Testis (tissue), 3 donors: Measurements from ENCODE around the gene PXDN. TPM values are rescaled to one million over a fixed set of nuclear protein-coding genes. Genes with fewer than 3 reads are reported as not detected.

ENCODE experiments used
- DNase-seq: peaks from one replicate; pipeline ENCODE4 v3.0.0-alpha.2; 2019
- H3K27ac ChIP-seq, 2 donors: fragments of 200-600 bp; sonication (generic); one replicate each; pipeline ENCODE4 v1.5.1; 2019
- H3K27me3 ChIP-seq: fragments of 200-600 bp; sonication (generic); one replicate; pipeline ENCODE4 v1.5.1; 2019
- H3K36me3 ChIP-seq: fragments of 200-600 bp; sonication (generic); one replicate; pipeline ENCODE4 v1.5.1; 2017; ENCODE audit warnings: low read depth; ENCODE audit errors: missing control alignments
- H3K4me1 ChIP-seq: fragments of 200-600 bp; sonication (generic); one replicate; pipeline ENCODE4 v1.5.1; 2019
- H3K4me3 ChIP-seq, 2 donors: fragments of 200-600 bp; sonication (generic); one replicate each; pipeline ENCODE4 v1.5.1; 2017 to 2019
- H3K9me3 ChIP-seq: fragments of 200-600 bp; sonication (generic); one replicate; pipeline ENCODE4 v1.5.1; 2017
- POLR2A ChIP-seq: fragments of 450-650 bp; IDR thresholded peaks from one replicate; pipeline ENCODE4 v1.6.1; 2017; ENCODE audit warnings: antibody characterized with exemption, mild to moderate bottlenecking, moderate library complexity
- WGBS, 2 donors: methylation state at CpG; one replicate each; pipeline ENCODE4 v1.1.5; 2018; 5-methylcytosine and 5-hydroxymethylcytosine counted together
- intact Hi-C: fragments of 100-400 bp; cut with DNase I; formaldehyde crosslinking; loops from one replicate; pipeline ENCODE4 v1.15.1; 2023; ENCODE audit warnings: low total_unique reads
- polyA plus RNA-seq: library from polyadenylated mRNA; stranded (reverse); fragments of 350-450 nt; fragmentation: Illumina TruSeq; extraction: RNeasy Lipid Tissue Mini Kit (QIAGEN cat#74804); gene quantifications from one replicate; pipeline ENCODE4 v1.2.3, GENCODE V29; 2014; ENCODE audit warnings: low read depth, low replicate concordance; ENCODE audit not compliant: insufficient read depth
- total RNA-seq, 2 donors: library from RNA; depleted of rRNA; stranded (reverse); fragments of >200 nt; gene quantifications; one replicate each; pipeline ENCODE4 v1.2.3, GENCODE V29; 2016
- TF ChIP-seq, protein P1 (sequence below), 3 experiments: fragments of 450-650 bp in 2 of 3; fragments of 200-600 bp in 1 of 3; sonication (generic) in 1 of 3; IDR thresholded peaks; one replicate each; pipeline ENCODE4 v1.5.1; 2016 to 2019; ENCODE audit warnings: antibody characterized with exemption in 3 of 3, mild to moderate bottlenecking in 2 of 3, moderate library complexity in 1 of 3

The PXDN gene
- total and polyA plus RNA-seq, 3 donors from 2014 or later, result 26.7 to 41.8 (median 33.8) TPM

DNA sequence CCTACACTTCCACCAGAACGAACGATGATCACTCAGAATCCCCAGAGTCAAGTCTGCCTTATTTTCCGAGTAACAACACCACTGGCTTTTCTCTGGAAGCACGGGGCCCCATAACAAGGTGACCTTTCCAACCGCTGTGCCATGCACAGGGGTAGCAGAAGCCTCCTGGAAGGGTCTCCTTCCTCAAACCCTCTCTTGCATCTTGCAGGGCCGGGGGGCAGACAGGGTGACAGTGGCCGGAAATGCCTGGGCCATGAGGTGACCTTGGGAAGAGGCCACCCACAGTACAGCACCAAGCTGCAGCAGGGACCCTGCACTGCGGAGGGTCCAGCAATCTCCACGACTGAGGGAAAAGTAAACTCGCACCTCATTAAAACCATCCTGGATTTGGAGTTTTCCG, 108.5 kb downstream of the PXDN start:
- Histone ChIP-seq H3K4me3 (no peak overlapping the region), H3K27ac (no peak overlapping the region), H3K27me3 (no peaks in the 10 kb centered on the region), H3K36me3 (no peaks in the 10 kb centered on the region), H3K4me1 (no peaks in the 10 kb centered on the region), H3K9me3 (no peaks in the 10 kb centered on the region)
- intact Hi-C loops, result no loop called here
- DNase-seq, result no peak
- WGBS, 2 donors, result 89 to 93% methylated on average over 11 of the region's 11 CpGs
- no peak for TF ChIP-seq POLR2A
- TF ChIP-seq, protein P1, sequence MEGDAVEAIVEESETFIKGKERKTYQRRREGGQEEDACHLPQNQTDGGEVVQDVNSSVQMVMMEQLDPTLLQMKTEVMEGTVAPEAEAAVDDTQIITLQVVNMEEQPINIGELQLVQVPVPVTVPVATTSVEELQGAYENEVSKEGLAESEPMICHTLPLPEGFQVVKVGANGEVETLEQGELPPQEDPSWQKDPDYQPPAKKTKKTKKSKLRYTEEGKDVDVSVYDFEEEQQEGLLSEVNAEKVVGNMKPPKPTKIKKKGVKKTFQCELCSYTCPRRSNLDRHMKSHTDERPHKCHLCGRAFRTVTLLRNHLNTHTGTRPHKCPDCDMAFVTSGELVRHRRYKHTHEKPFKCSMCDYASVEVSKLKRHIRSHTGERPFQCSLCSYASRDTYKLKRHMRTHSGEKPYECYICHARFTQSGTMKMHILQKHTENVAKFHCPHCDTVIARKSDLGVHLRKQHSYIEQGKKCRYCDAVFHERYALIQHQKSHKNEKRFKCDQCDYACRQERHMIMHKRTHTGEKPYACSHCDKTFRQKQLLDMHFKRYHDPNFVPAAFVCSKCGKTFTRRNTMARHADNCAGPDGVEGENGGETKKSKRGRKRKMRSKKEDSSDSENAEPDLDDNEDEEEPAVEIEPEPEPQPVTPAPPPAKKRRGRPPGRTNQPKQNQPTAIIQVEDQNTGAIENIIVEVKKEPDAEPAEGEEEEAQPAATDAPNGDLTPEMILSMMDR (IDR thresholded peaks at IDR 0.05), result no peak

DNA sequence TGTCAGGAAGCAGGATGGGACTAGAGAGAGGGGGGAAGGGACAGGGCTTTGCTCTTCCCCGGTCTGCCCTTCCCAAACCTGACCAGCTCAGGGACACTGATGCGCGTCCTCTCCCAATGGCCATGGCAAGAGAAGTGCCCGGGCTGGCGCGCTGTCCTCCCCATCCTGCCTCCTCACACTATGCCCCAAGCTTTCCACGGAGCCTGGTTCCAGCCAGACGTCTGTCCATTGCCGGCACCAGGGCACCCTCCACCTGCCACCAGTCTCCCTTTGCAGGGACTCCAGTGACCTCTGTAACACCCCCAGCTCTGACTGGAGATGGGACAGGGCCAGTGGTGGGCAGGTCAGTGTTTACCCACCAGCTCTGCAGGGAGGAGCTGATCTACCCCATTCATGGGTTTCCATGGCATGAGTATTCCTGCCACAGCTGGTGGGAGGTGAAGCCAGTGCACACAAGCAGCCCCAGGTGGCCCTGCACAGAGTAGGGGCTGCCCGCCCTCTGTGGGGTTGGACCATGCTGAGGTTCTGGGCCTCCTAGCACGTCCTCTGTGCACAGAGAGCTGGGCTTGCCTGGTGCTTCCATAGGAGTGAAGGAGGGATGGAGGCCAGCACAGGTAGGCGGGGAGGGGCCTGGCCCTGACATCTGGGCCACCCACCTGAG, 109.5 kb downstream of the PXDN start:
- no peak for TF ChIP-seq POLR2A
- TF ChIP-seq, protein P1 (IDR thresholded peaks at IDR 0.05), result no peak
- intact Hi-C loops, result no loop called here
- no peak overlapping the region for H3K27ac ChIP-seq
- no peak for DNase-seq
- H3K9me3 ChIP-seq, result no peaks in the 10 kb centered on the region
- no peak overlapping the region for H3K4me3 ChIP-seq
- no peaks in the 10 kb centered on the region for H3K36me3 ChIP-seq
- no peaks in the 10 kb centered on the region for H3K27me3 ChIP-seq
- no peaks in the 10 kb centered on the region for H3K4me1 ChIP-seq
- 84 to 93% methylated on average over 10 to 12 of the region's 12 CpGs for WGBS, 2 donors

DNA sequence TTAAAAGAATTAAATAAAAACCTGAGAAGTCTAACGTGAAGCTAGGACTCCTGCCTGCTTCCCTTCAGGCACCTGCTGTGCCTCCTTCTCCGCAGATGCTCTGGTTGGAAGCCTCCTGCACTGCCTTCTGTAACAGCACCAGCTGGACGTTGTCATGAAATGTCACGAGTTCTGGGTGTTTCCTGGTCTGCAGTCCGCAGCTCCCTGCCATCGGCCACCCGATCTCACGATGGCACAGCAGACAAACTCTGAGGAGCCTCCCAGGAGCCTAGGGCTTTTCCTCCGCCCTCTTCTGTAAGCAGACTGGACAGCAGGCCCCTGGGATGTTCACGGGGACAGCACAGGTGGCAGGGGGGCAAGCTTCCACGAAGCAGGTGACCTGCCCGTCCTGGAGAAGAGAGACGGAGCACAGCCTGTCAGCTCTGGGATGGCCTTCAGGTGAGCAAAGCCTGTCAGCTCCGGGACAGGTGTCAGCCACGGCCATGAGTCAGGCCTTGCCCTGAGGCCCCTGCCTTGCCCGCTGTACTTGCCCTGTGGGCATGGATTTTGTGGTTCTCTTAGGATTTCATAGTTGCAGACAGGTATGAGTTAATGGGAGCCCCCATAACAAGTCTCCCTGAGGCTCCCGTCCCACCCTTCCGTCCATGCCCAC, 110.3 kb downstream of the PXDN start:
- no peak overlapping the region for H3K4me3 ChIP-seq
- no peaks in the 10 kb centered on the region for H3K9me3 ChIP-seq
- no peaks in the 10 kb centered on the region for H3K4me1 ChIP-seq
- no peak overlapping the region for H3K27ac ChIP-seq
- 92 to 93% methylated on average over 16 to 18 of the region's 18 CpGs for WGBS, 2 donors
- intact Hi-C loops, result no loop called here
- no peak for DNase-seq
- H3K36me3 ChIP-seq, result no peaks in the 10 kb centered on the region
- no peaks in the 10 kb centered on the region for H3K27me3 ChIP-seq
- TF ChIP-seq POLR2A, result no peak
- TF ChIP-seq, protein P1 (IDR thresholded peaks at IDR 0.05), result no peak

GRCh38 chr2:1633092-1633671, 111.1 kb downstream of the PXDN start:
- no peak overlapping the region for H3K4me3 ChIP-seq
- no peaks in the 10 kb centered on the region for H3K27me3 ChIP-seq
- WGBS, 2 donors, result 95% methylated on average over 17 of the region's 17 CpGs
- DNase-seq, result no peak
- TF ChIP-seq, protein P1 (IDR thresholded peaks at IDR 0.05), result no peak
- TF ChIP-seq POLR2A, result no peak
- no peaks in the 10 kb centered on the region for H3K4me1 ChIP-seq
- no peaks in the 10 kb centered on the region for H3K36me3 ChIP-seq
- H3K9me3 ChIP-seq, result no peaks in the 10 kb centered on the region
- H3K27ac ChIP-seq, result no peak overlapping the region
- intact Hi-C loops, result no loop called here
